Measurements from ENCODE around the gene ATP6V1B1. TPM values are rescaled to one million over a fixed set of nuclear protein-coding genes. Genes with fewer than 3 reads are reported as not detected.

ATP6V1B1 gene
- polyA plus RNA-seq, 1 donor (not counting 4 experiments of a cell fraction or from before 2014, with no cell fraction given) = not detected

- H3K9me1 ChIP-seq (ENCODE audit: control insufficient read depth, extremely low read depth, insufficient read depth, low read length) = no peaks in the 10 kb centered on the region
- H3K27ac ChIP-seq (ENCODE audit: control insufficient read depth, insufficient read depth, low read length) = no peak overlapping the region
- no peaks in the 10 kb centered on the region for H4K20me1 ChIP-seq (ENCODE audit: control insufficient read depth, extremely low read depth, insufficient read depth, low read length)
- DNase-seq (ENCODE audit: low read depth, low spot score) = no peak
- H3K4me1 ChIP-seq (ENCODE audit: control insufficient read depth, extremely low read depth, insufficient read depth, low read length) = peaks cover 10% of the 10 kb centered on the region
- TF ChIP-seq CTCF (optimal IDR thresholded peaks at IDR 0.05 in 1 of 3, IDR thresholded peaks at IDR 0.05 in 1 of 3, conservative IDR thresholded peaks at IDR 0.05 in 1 of 3; ENCODE audit: extremely low read depth in 1 of 3, insufficient read depth in 2 of 3, low read length in 3 of 3) (no peak), EZH2 (IDR thresholded peaks at IDR 0.05; ENCODE audit: low read length) (no peak)
- no peak overlapping the region for H2AFZ ChIP-seq (ENCODE audit: control insufficient read depth, low read length)
- no peaks in the 10 kb centered on the region for H3K79me2 ChIP-seq (ENCODE audit: control insufficient read depth, insufficient read depth, low read length)
- no peaks in the 10 kb centered on the region for H3K9me3 ChIP-seq (ENCODE audit: control insufficient read depth, low read depth, low read length)
- H3K9ac ChIP-seq (ENCODE audit: control insufficient read depth, extremely low read depth, insufficient read depth, low read length) = no peak overlapping the region
- H3K4me2 ChIP-seq (ENCODE audit: control insufficient read depth, extremely low read depth, insufficient read depth, low read depth, low read length) = no peak overlapping the region
- FAIRE-seq = no peak
- peaks cover 14% of the 10 kb centered on the region for H3K27me3 ChIP-seq (ENCODE audit: control insufficient read depth, extremely low read depth, insufficient read depth, low read length)
- dilution Hi-C loops (cut with MboI; ENCODE audit: extremely low pct_ligation_motif_present, low sequenced_read_pairs) = no loop called here
- H3K4me3 ChIP-seq (ENCODE audit: control insufficient read depth in 2 of 3, extremely low read depth in 1 of 3, insufficient read depth in 2 of 3, low read depth in 1 of 3, low read length in 3 of 3) = no peak overlapping the region
- no peaks in the 10 kb centered on the region for H3K36me3 ChIP-seq (ENCODE audit: control insufficient read depth in 2 of 2, extremely low read depth in 1 of 2, insufficient read depth in 2 of 2, low read length in 2 of 2)
These were observed 28.4 kb downstream of the ATP6V1B1 start for GRCh38 chr2:70964133-70964532.

- dilution Hi-C loops (cut with MboI; ENCODE audit: extremely low pct_ligation_motif_present, low sequenced_read_pairs) = no loop called here
These were observed 29.1 kb downstream of the ATP6V1B1 start for GRCh38 chr2:70964596-70965386.

More at GRCh38 chr2:70964596-70965386, 29.1 kb downstream of the ATP6V1B1 start:
- peaks cover 14% of the 10 kb centered on the region for H3K27me3 ChIP-seq (ENCODE audit: control insufficient read depth, extremely low read depth, insufficient read depth, low read length)
- H3K9me3 ChIP-seq (ENCODE audit: control insufficient read depth, low read depth, low read length) = no peaks in the 10 kb centered on the region
- TF ChIP-seq EZH2 (IDR thresholded peaks at IDR 0.05; ENCODE audit: low read length) = peak; percentile 48
- TF ChIP-seq CTCF (optimal IDR thresholded peaks at IDR 0.05 in 1 of 3, IDR thresholded peaks at IDR 0.05 in 1 of 3, conservative IDR thresholded peaks at IDR 0.05 in 1 of 3; ENCODE audit: extremely low read depth in 1 of 3, insufficient read depth in 2 of 3, low read length in 3 of 3) = peak; percentile 70 to 93 (median 92)
- H3K4me2 ChIP-seq (ENCODE audit: control insufficient read depth, extremely low read depth, insufficient read depth, low read depth, low read length) = peak overlapping the region; percentile 82
- H3K9me1 ChIP-seq (ENCODE audit: control insufficient read depth, extremely low read depth, insufficient read depth, low read length) = no peaks in the 10 kb centered on the region
- H3K79me2 ChIP-seq (ENCODE audit: control insufficient read depth, insufficient read depth, low read length) = no peaks in the 10 kb centered on the region
- H2AFZ ChIP-seq (ENCODE audit: control insufficient read depth, low read length) = peak overlapping the region; percentile 74
- FAIRE-seq (peak; percentile 62), DNase-seq (ENCODE audit: low read depth, low spot score) (no peak)
- H4K20me1 ChIP-seq (ENCODE audit: control insufficient read depth, extremely low read depth, insufficient read depth, low read length) = no peaks in the 10 kb centered on the region
- no peak overlapping the region for H3K27ac ChIP-seq (ENCODE audit: control insufficient read depth, insufficient read depth, low read length)
- H3K4me3 ChIP-seq (ENCODE audit: control insufficient read depth in 2 of 3, extremely low read depth in 1 of 3, insufficient read depth in 2 of 3, low read depth in 1 of 3, low read length in 3 of 3) = peak overlapping the region in 2 of 3 experiments; percentile 62 to 64
- H3K9ac ChIP-seq (ENCODE audit: control insufficient read depth, extremely low read depth, insufficient read depth, low read length) = no peak overlapping the region
- H3K4me1 ChIP-seq (ENCODE audit: control insufficient read depth, extremely low read depth, insufficient read depth, low read length) = peaks cover 10% of the 10 kb centered on the region
- no peaks in the 10 kb centered on the region for H3K36me3 ChIP-seq (ENCODE audit: control insufficient read depth in 2 of 2, extremely low read depth in 1 of 2, insufficient read depth in 2 of 2, low read length in 2 of 2)

Data from keratinocyte (primary cell).